Measurements from ENCODE around the gene ANKRD53. TPM values are rescaled to one million over a fixed set of nuclear protein-coding genes. Genes with fewer than 3 reads are reported as not detected.
"Not testable (repeated sequence)": the region's sequence is repeated elsewhere in the genome, so short reads cannot be mapped to it uniquely, and the experiment has no call there.

Gene ANKRD53
- total and polyA plus RNA-seq, 4 donors = 0.63 to 2.5 (median 0.76) TPM

- H3K9ac ChIP-seq (ENCODE audit: insufficient read depth in 1 of 2, low read length in 2 of 2); H3K9me3 ChIP-seq (ENCODE audit: control insufficient read depth in 4 of 4, insufficient read depth in 3 of 4, low read length in 3 of 4); ATAC-seq (ENCODE audit: insufficient read depth, low FRiP score); H3K27me3 ChIP-seq (ENCODE audit: control insufficient read depth in 3 of 3, insufficient read depth in 3 of 3, low read length in 2 of 3); H3K4me1 ChIP-seq (ENCODE audit: control insufficient read depth in 5 of 5, insufficient read depth in 5 of 5, low read length in 5 of 5); H3K27ac ChIP-seq (ENCODE audit: low read depth in 1 of 2, low read length in 1 of 2); H3K36me3 ChIP-seq (ENCODE audit: control insufficient read depth in 4 of 4, insufficient read depth in 4 of 4, low read length in 4 of 4); H3K4me3 ChIP-seq: not testable (repeated sequence)
- 54 to 62% methylated on average over 15 of the region's 15 CpGs for WGBS, 2 donors
- peak; percentile 29 to 60 (median 34) for DNase-seq
Measured at GRCh38 chr2:71023553-71024243, 45.3 kb downstream of the ANKRD53 start.

Small RNAs within 50 kb of the gene (small RNA-seq; reads per million reads assigned to genes)
- gene RN7SL160P (ENCODE audit: low replicate concordance) = not detected

Other genes starting within 250 kb of the ANKRD53 start
- 1 to 10 TPM; 3.0 to 5.9 TPM for gene ADD2, start 210.4 kb upstream of the ANKRD53 start, total RNA-seq
- gene ADD2, start 210.4 kb upstream of the ANKRD53 start, polyA plus RNA-seq = under 1 TPM; 0.35 to 0.53 TPM
- under 1 TPM in 1 of 2 donors, not detected in 1; 0.31 TPM for gene FIGLA, start 188.0 kb upstream of the ANKRD53 start, total RNA-seq
- under 1 TPM in 1 of 2 donors, not detected in 1; 0.53 TPM for gene FIGLA, start 188.0 kb upstream of the ANKRD53 start, polyA plus RNA-seq
- under 1 TPM; 0.31 to 0.58 TPM for gene CLEC4F, start 158.0 kb upstream of the ANKRD53 start, total RNA-seq
- gene CLEC4F, start 158.0 kb upstream of the ANKRD53 start, polyA plus RNA-seq = under 1 TPM; 0.34 to 0.39 TPM
- gene CD207, start 142.8 kb upstream of the ANKRD53 start, total RNA-seq = under 1 TPM; 0.11 to 0.86 TPM
- 1 to 10 TPM in 1 of 2 donors, under 1 TPM in 1; 0.06 to 1.8 TPM for gene CD207, start 142.8 kb upstream of the ANKRD53 start, polyA plus RNA-seq
- 1 to 10 TPM in 1 of 2 donors, under 1 TPM in 1; 0.97 to 1.4 TPM for gene VAX2, start 78.1 kb upstream of the ANKRD53 start, total RNA-seq
- 1 to 10 TPM in 1 of 2 donors, under 1 TPM in 1; 0.32 to 1.4 TPM for gene VAX2, start 78.1 kb upstream of the ANKRD53 start, polyA plus RNA-seq
- gene ATP6V1B1, start 42.7 kb upstream of the ANKRD53 start, total RNA-seq = 1 to 10 TPM; 1.4 to 5.9 TPM
- gene ATP6V1B1, start 42.7 kb upstream of the ANKRD53 start, polyA plus RNA-seq = 1 to 10 TPM in 1 of 2 donors, under 1 TPM in 1; 0.33 to 2.2 TPM
- 10 to 100 TPM; 23.0 to 55.8 TPM for gene TEX261, start 16.2 kb downstream of the ANKRD53 start, total RNA-seq
- 10 to 100 TPM; 31.8 to 36.9 TPM for gene TEX261, start 16.2 kb downstream of the ANKRD53 start, polyA plus RNA-seq
- 100 to 1,000 TPM in 1 of 2 donors, 10 to 100 TPM in 1; 48.2 to 132 TPM for gene NAGK, start 90.0 kb downstream of the ANKRD53 start, total RNA-seq
- gene NAGK, start 90.0 kb downstream of the ANKRD53 start, polyA plus RNA-seq = 100 to 1,000 TPM; 133 to 162 TPM
- 10 to 100 TPM; 18.1 to 32.3 TPM for gene MCEE, start 151.6 kb downstream of the ANKRD53 start, total RNA-seq
- gene MCEE, start 151.6 kb downstream of the ANKRD53 start, polyA plus RNA-seq = 10 to 100 TPM; 16.4 to 25.1 TPM
- gene MPHOSPH10, start 152.0 kb downstream of the ANKRD53 start, total RNA-seq = 10 to 100 TPM; 24.7 to 25.2 TPM
- 10 to 100 TPM; 16.8 to 40.6 TPM for gene MPHOSPH10, start 152.0 kb downstream of the ANKRD53 start, polyA plus RNA-seq
- 10 to 100 TPM in 1 of 2 donors, 1 to 10 TPM in 1; 9.1 to 10.4 TPM for gene PAIP2B, start 248.5 kb downstream of the ANKRD53 start, total RNA-seq
- 1 to 10 TPM; 1.4 to 3.0 TPM for gene PAIP2B, start 248.5 kb downstream of the ANKRD53 start, polyA plus RNA-seq

Data from lung (tissue), 11 donors.